ENCODE measurements around the gene TMEM54.

The TMEM54 gene

GRCh38 chr1:32933742-32934322, 32.6 kb upstream of the TMEM54 start:
- peak; percentile 28 for DNase-seq
- Histone ChIP-seq H3K36me3 (peaks cover 43% of the 10 kb centered on the region), H3K4me3 (ENCODE audit: low read depth, low read length) (no peak overlapping the region)

GRCh38 chr1:32931760-32932159, 30.6 kb upstream of the TMEM54 start:
- DNase-seq = no peak
- TF ChIP-seq CTCF (IDR thresholded peaks at IDR 0.05; ENCODE audit: low read depth, low read length) = no peak
- H3K27ac ChIP-seq = no peak overlapping the region
- no peaks in the 10 kb centered on the region for H3K9me3 ChIP-seq (ENCODE audit: severe bottlenecking)
- H3K27me3 ChIP-seq (ENCODE audit: insufficient read depth, low read depth, severe bottlenecking) = no peaks in the 10 kb centered on the region
- no peak overlapping the region for H3K4me3 ChIP-seq (ENCODE audit: low read depth, low read length)
- H3K36me3 ChIP-seq = peaks cover 24% of the 10 kb centered on the region

More at GRCh38 chr1:32933742-32934322, 32.6 kb upstream of the TMEM54 start:
- no peaks in the 10 kb centered on the region for H3K9me3 ChIP-seq (ENCODE audit: severe bottlenecking)
- no peaks in the 10 kb centered on the region for H3K27me3 ChIP-seq (ENCODE audit: insufficient read depth, low read depth, severe bottlenecking)
- TF ChIP-seq CTCF (IDR thresholded peaks at IDR 0.05; ENCODE audit: low read depth, low read length) = no peak
- H3K27ac ChIP-seq = peak overlapping the region; percentile 51

- H3K9me3 ChIP-seq (ENCODE audit: severe bottlenecking) = no peaks in the 10 kb centered on the region
- H3K4me3 ChIP-seq (ENCODE audit: low read depth, low read length) = no peak overlapping the region
- H3K36me3 ChIP-seq = 0 out of 2 replicates have a peak, but pooled peaks cover 5% of the 10 kb centered on the region
- no peak for DNase-seq
- H3K27ac ChIP-seq = no peak overlapping the region
- TF ChIP-seq CTCF (IDR thresholded peaks at IDR 0.05; ENCODE audit: low read depth, low read length) = no peak
- H3K27me3 ChIP-seq (ENCODE audit: insufficient read depth, low read depth, severe bottlenecking) = no peaks in the 10 kb centered on the region
These were observed 28.2 kb upstream of the TMEM54 start for GRCh38 chr1:32929366-32929765.

GRCh38 chr1:32928715-32929114, 27.5 kb upstream of the TMEM54 start:
- H3K27me3 ChIP-seq (ENCODE audit: insufficient read depth, low read depth, severe bottlenecking) = no peaks in the 10 kb centered on the region
- H3K4me3 ChIP-seq (ENCODE audit: low read depth, low read length) = no peak overlapping the region
- DNase-seq = no peak
- H3K9me3 ChIP-seq (ENCODE audit: severe bottlenecking) = no peaks in the 10 kb centered on the region
- no peak overlapping the region for H3K27ac ChIP-seq
- TF ChIP-seq CTCF (IDR thresholded peaks at IDR 0.05; ENCODE audit: low read depth, low read length) = no peak
- H3K36me3 ChIP-seq = 0 out of 2 replicates have a peak, but pooled peaks cover 2% of the 10 kb centered on the region

- Histone ChIP-seq H3K27me3 (ENCODE audit: insufficient read depth, low read depth, severe bottlenecking) (no peaks in the 10 kb centered on the region), H3K36me3 (no peaks in the 10 kb centered on the region), H3K4me3 (ENCODE audit: low read depth, low read length) (no peak overlapping the region), H3K27ac (no peak overlapping the region), H3K9me3 (ENCODE audit: severe bottlenecking) (no peaks in the 10 kb centered on the region)
- no peak for TF ChIP-seq CTCF (IDR thresholded peaks at IDR 0.05; ENCODE audit: low read depth, low read length)
- DNase-seq = no peak
These were observed 27.1 kb upstream of the TMEM54 start for GRCh38 chr1:32928285-32928684.

- H3K9me3 ChIP-seq (ENCODE audit: severe bottlenecking) = no peaks in the 10 kb centered on the region
- no peak overlapping the region for H3K27ac ChIP-seq
- TF ChIP-seq CTCF (IDR thresholded peaks at IDR 0.05; ENCODE audit: low read depth, low read length) = no peak
- H3K36me3 ChIP-seq = no peaks in the 10 kb centered on the region
- no peaks in the 10 kb centered on the region for H3K27me3 ChIP-seq (ENCODE audit: insufficient read depth, low read depth, severe bottlenecking)
- DNase-seq = no peak
- no peak overlapping the region for H3K4me3 ChIP-seq (ENCODE audit: low read depth, low read length)
These were observed 26.3 kb upstream of the TMEM54 start for GRCh38 chr1:32927441-32927840.

Measured in WERI-Rb-1 (cell line).